Prostate gland (tissue), 2 donors: ENCODE measurements around the gene MROH9.

ENCODE experiments used
- CTCF ChIP-seq, 4 experiments: fragments of 200-600 bp in 2 of 4; fragments of 450-650 bp in 2 of 4; sonication (generic) in 2 of 4; IDR thresholded peaks; 1 replicate in 3 of 4; 2 replicates in 1 of 4; pipeline ENCODE4 v1.5.1; 2016 to 2019; ENCODE audit warnings: antibody characterized with exemption in 4 of 4, mild to moderate bottlenecking in 2 of 4, moderate library complexity in 2 of 4
- POLR2A ChIP-seq: fragments of 450-650 bp; IDR thresholded peaks from one replicate; pipeline ENCODE4 v1.6.1; 2016; ENCODE audit warnings: antibody characterized with exemption, mild to moderate bottlenecking

GRCh38 chr1:170887726-170888125, 47.6 kb upstream of the MROH9 start:
- no peak for TF ChIP-seq CTCF (IDR thresholded peaks at IDR 0.05)
- no peak for TF ChIP-seq POLR2A
